ENCODE results near the gene EIF4E2. TPM values are rescaled to one million over a fixed set of nuclear protein-coding genes. Genes with fewer than 3 reads are reported as not detected.

Gene EIF4E2
- total and polyA plus RNA-seq, 2 donors (not counting 3 experiments of a cell fraction or from before 2014, with no cell fraction given), result 50.0 to 96.5 TPM

- Histone ChIP-seq H3K4me2 (ENCODE audit: insufficient read depth, low read length) (no peak overlapping the region), H3K9me1 (replicated peaks; ENCODE audit: control insufficient read depth, extremely low read depth, insufficient read depth, low read length) (no peaks in the 10 kb centered on the region), H3K4me1 (ENCODE audit: control insufficient read depth, extremely low read depth, insufficient read depth, low read length) (peaks cover under 1% of the 10 kb centered on the region), H3K9ac (replicated peaks; ENCODE audit: extremely low read depth, insufficient read depth, low read length) (no peak overlapping the region), H2AFZ (ENCODE audit: low read depth, low read length) (no peak overlapping the region), H4K20me1 (replicated peaks; ENCODE audit: control insufficient read depth, extremely low read depth, insufficient read depth, low read length) (no peaks in the 10 kb centered on the region), H3K4me3 (replicated peaks in 1 of 3; ENCODE audit: insufficient read depth in 1 of 3, low read depth in 1 of 3, low read length in 3 of 3) (no peak overlapping the region), H3K79me2 (ENCODE audit: control insufficient read depth, insufficient read depth, low read length) (no peaks in the 10 kb centered on the region), H3K9me3 (replicated peaks; ENCODE audit: control insufficient read depth, insufficient read depth, low read length) (no peaks in the 10 kb centered on the region), H3K36me3 (ENCODE audit: control insufficient read depth in 2 of 2, extremely low read depth in 1 of 2, insufficient read depth in 2 of 2, low read length in 2 of 2) (no peaks in the 10 kb centered on the region), H3K27me3 (ENCODE audit: control insufficient read depth in 2 of 2, insufficient read depth in 2 of 2, low read length in 2 of 2) (no peaks in the 10 kb centered on the region), H3K27ac (ENCODE audit: insufficient read depth, low read depth, low read length) (no peak overlapping the region)
- dilution Hi-C loops (cut with MboI; ENCODE audit: extremely low pct_ligation_motif_present, low sequenced_read_pairs) (no loop called here), intact Hi-C loops (cut with micrococcal nuclease) (no loop called here)
- CTCF ChIA-PET, result no interaction called here
- no TSS peak for BruUV-seq (replicated peaks)
- no peak for DNase-seq (ENCODE audit: low read depth, low spot score)
- no peak for TF ChIP-seq JUN (IDR thresholded peaks at IDR 0.05; ENCODE audit: borderline replicate concordance, insufficient read depth, insufficient read length, low read depth)
- TF ChIP-seq MYC (IDR thresholded peaks at IDR 0.05; ENCODE audit: low read depth, low read length), result no peak
- TF ChIP-seq CTCF (IDR thresholded peaks at IDR 0.05; ENCODE audit: extremely low read depth in 1 of 2, insufficient read depth in 1 of 2, low read depth in 1 of 2, low read length in 2 of 2), result no peak
- TF ChIP-seq FOS (IDR thresholded peaks at IDR 0.05; ENCODE audit: borderline replicate concordance, insufficient read depth, low read length), result no peak
- no peak for TF ChIP-seq POLR2AphosphoS5 (IDR thresholded peaks at IDR 0.05; ENCODE audit: insufficient read depth, low read depth, low read length)
- no peak for TF ChIP-seq EZH2 (IDR thresholded peaks at IDR 0.05; ENCODE audit: borderline replicate concordance, low read depth, low read length, severe bottlenecking)
- no peak for TF ChIP-seq GATA2 (IDR thresholded peaks at IDR 0.05; ENCODE audit: insufficient read depth, insufficient read length, low read depth, low read length)
- TF ChIP-seq MAX (IDR thresholded peaks at IDR 0.05; ENCODE audit: insufficient read depth, insufficient read length), result no peak
- no peak for TF ChIP-seq POLR2A (IDR thresholded peaks at IDR 0.05; ENCODE audit: low read depth, low read length)
- POLR2A ChIA-PET, result no interaction called here
- FAIRE-seq, result no peak
Measured at GRCh38 chr2:232598293-232598692, 47.8 kb downstream of the EIF4E2 start.

All from endothelial cell of umbilical vein (primary cell).